GM12874 (cell line): Measurements from ENCODE around the gene STARD13.

Source experiments
- TF ChIP-seq, protein P1 (sequence below): IDR thresholded peaks from 2 replicates; pipeline ENCODE4 v1.5.1; 2011; ENCODE audit warnings: low read depth, mild to moderate bottlenecking, control low read depth, low read length, moderate library complexity; ENCODE audit not compliant: insufficient read depth

The STARD13 gene

DNA sequence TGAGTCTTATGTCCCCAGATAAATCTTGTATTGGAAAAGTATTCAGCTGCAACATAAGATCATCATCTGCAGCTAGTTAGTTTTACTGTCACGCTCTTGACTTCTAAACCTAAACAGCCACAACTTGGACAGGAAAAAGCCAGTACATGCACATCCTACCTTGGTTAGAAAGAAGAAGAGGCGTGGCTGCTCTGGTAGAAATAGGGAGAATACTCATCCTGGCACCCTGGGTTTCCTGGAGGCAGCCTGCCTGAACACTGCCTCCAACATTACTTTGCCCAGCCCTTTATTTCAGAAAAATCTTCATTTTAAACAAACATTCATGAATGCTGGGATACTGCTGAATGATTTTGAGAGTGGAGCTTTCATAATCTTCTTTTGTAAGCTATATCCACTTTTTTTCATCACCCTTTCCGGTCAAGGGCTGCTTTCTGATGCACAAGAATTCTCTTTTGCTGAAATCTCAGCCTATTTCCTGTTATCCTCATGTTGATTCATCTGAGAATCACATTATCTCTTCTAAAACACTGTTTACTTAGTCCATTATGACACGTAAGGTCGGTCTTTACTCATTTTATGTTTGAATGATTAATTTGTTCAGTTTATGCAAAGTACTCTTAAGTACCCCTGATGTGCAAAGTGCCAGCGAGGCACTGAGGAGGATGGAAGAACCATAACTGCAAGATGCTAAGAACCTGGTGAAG, 55.2 kb downstream of the STARD13 start:
- TF ChIP-seq, protein P1, sequence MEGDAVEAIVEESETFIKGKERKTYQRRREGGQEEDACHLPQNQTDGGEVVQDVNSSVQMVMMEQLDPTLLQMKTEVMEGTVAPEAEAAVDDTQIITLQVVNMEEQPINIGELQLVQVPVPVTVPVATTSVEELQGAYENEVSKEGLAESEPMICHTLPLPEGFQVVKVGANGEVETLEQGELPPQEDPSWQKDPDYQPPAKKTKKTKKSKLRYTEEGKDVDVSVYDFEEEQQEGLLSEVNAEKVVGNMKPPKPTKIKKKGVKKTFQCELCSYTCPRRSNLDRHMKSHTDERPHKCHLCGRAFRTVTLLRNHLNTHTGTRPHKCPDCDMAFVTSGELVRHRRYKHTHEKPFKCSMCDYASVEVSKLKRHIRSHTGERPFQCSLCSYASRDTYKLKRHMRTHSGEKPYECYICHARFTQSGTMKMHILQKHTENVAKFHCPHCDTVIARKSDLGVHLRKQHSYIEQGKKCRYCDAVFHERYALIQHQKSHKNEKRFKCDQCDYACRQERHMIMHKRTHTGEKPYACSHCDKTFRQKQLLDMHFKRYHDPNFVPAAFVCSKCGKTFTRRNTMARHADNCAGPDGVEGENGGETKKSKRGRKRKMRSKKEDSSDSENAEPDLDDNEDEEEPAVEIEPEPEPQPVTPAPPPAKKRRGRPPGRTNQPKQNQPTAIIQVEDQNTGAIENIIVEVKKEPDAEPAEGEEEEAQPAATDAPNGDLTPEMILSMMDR: no peak

DNA sequence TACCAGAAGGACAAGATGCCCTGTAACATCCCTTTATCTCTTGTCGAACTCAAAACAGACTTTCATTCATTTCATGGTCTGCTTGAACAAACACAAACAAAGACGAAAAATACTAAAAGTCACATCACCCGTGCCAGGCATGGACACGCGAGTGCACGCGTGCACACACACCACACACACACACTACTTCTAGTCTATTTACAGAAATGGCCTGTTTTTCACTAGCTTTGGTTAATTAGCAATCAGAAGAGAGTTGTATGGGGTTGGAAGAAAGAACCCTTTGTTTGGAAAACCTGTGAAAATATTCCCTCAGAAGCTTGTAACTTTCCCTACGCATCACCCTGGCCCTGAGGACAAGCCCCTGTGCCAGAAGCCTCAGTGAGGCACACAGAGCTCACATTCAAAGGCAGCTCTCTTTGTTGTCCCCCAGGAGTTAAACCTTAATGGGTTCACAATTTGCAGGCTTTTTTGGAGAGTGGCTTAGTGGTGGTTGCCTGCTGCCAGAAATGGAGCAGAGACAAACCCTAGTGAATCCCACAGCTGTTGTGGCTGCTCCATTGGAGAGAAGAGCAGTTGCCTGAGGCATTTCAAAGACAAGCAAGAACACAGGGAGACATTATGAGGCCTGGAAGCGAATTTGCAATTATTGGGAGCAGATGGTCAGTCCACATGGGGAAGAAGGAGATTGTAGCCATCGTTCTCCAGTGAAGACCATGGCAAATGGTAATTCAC, 55.9 kb downstream of the STARD13 start:
- TF ChIP-seq, protein P1: no peak

DNA sequence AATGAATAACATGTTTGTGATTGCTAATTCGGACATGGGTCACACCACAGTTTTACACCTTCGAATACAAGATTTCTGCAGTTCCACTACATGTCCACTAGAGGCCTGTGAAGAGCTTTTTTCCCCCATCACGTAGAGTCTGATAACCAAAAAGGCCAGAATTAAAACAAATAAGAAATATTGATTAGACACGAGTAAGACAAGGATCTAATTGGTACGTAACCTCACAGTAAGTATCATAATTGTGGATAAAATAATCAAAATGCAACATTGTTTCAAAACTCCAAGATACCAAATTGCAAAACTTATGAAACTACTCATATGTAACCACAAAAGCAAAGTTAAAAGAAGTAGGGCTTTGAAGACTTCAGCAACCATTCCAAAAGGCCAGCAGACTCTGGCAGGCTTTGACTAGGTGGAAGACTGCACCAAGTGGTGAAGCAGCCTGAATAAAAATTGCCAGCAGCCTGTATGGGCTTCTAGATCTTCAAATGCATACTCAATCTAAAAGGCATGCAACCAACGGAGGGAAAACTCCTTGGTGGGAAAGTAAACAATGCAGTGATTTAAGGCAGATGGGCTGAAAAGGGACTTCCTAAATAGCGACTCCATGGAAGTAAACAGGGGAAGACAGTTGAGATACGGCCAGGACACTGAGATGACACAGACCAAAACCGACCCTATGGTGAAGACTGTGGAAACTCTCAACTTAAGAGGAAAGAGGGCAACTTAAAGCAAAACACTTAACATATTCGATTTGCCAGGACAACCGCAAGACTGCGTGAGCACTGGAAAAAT, 56.7 kb downstream of the STARD13 start:
- TF ChIP-seq, protein P1: peak; percentile 82

DNA sequence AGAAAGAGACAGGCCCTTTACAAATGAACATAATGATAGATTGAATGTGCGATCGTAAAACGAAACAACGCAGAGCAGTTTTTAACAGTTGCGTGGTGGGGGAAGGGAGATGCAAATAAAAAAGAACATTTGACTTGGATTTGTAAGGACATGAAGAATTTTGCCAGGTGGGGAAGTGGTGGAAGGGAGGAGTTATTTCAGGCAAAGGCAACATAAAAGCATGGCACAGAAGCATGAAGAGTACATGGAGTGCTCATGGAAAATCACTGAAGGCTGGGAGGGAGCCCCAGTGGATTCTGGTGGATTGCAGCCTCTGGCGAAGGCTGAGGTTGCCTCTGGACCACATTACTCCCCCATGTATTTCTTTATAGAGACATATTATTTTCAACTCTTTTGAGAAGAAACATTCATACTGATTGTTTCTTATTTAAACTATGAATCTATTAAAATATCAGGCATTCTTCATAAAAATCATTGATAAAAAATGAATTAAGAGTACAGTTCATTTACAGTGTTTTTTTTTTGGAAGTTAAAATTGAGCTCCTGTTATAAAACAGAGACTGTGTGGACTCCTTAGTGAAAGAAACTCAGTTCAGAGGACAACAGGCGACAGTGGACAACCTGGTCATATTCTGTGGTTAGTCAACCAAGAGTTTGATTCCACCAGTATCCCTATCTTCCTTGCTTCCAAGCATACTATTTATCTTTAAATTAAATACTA, 57.5 kb downstream of the STARD13 start:
- TF ChIP-seq, protein P1: no peak

DNA sequence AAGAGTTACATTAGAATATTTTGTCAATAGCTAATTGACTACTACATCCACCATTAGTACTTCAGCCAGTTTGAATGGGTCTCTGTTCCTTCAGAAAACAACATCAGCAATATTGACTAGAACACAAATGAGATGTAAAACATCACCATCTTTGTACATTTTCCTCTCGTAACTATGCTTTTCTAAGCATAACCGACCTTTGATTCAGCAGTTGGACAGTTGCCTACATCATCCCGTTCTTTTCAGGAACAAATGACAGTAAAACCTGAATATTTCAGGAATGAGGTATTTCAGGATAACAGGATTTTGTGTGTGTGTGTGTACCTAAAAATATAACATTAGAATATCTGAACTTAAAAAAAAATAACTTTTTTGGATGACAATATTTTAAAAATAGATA, 60.9 kb downstream of the STARD13 start:
- TF ChIP-seq, protein P1: no peak

DNA sequence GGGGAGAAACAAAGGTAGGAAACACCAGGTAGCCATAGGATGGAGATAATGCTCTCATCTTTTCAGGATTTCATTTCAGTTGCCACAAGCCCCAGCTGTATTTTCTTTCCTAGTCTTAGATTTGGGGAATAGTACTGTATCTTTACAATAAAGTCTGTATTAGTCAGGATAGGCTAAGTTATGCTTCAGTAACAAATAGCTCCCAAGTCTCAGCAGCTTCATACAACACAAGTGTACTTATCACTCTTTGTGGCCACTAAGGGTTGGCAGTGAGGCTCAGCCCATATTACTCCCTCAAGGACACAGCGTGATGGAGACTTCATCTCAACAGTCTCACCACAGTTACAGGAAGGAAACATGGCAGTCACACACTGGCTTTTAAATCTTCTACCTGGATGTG, 61.4 kb downstream of the STARD13 start:
- TF ChIP-seq, protein P1: no peak

DNA sequence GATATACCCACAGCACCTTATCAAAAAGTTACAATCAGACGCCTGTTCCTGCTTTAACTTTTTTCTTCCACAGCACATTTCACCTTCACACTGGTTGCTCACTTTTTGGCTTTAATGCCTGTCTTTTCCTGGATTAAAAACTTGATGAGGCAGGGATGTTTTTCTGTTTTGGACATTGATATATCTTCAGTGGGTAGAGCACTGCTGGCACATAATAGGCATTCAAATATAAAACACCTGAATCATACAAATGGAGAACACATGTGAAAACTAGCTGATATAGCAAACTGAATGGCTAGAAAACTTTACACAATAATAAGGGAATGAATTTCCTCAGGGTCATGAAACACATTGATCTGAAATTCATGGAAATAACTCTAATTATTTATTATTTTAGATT, 65.6 kb downstream of the STARD13 start:
- TF ChIP-seq, protein P1: no peak
